NCI-H2171 (cell line): ENCODE results near the gene STRA6.

Source experiments
- DNase-seq: peaks from one replicate; lab custom pipeline; 2025; lab: John Stamatoyannopoulos, UW

Gene STRA6, protein sequence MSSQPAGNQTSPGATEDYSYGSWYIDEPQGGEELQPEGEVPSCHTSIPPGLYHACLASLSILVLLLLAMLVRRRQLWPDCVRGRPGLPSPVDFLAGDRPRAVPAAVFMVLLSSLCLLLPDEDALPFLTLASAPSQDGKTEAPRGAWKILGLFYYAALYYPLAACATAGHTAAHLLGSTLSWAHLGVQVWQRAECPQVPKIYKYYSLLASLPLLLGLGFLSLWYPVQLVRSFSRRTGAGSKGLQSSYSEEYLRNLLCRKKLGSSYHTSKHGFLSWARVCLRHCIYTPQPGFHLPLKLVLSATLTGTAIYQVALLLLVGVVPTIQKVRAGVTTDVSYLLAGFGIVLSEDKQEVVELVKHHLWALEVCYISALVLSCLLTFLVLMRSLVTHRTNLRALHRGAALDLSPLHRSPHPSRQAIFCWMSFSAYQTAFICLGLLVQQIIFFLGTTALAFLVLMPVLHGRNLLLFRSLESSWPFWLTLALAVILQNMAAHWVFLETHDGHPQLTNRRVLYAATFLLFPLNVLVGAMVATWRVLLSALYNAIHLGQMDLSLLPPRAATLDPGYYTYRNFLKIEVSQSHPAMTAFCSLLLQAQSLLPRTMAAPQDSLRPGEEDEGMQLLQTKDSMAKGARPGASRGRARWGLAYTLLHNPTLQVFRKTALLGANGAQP

DNA sequence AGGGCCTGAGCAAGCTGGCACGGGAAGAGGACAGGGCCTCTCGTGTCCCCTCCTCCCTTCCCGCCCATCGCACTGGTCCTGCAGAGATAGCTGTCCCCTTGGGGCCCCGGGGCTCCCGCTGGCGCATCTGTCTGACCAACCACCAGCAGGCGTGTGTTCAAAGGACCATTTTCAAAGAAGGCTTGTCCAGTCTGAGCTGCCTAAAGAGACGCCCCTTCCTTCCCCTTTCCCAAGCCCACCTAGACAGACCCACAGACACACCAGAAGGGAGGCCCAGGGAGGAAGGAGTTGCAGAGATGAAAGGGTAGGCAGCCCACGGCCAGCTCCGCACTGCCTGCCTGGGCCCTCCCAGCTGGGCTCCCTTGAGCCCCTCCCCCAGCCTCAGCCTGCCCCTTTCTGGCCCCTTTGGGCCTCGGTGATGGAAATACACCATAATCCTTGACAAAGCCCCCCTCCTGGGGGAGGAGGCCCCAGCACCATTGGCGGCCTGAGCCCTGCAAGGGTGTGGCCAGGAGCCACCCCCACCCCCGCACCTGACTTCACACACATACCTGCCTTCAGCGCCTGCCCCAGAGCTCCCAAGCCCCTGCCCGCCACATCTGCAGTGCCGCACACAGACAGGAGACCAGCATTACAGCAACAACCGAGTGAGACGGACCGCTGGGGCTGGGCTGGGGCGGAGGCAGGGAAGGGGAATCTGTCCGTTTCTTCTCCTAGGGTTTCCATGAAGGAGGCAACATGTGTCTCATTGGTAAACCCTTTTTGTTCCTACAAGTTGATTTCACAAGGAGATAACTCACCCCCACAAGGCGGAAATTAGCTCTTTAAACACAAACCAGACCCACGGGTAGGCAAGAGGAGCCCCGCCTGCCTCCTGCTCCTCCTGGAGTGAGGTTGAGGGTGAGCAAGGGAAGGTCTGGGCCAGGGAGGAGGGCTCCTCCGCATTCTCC is at the start of gene STRA6:
STRA6 (minus strand) TSS at position 336 of the 950 bp plus-strand sequence. CDS start 520 bp downstream, outside the sequence.
- no peak for DNase-seq

DNA sequence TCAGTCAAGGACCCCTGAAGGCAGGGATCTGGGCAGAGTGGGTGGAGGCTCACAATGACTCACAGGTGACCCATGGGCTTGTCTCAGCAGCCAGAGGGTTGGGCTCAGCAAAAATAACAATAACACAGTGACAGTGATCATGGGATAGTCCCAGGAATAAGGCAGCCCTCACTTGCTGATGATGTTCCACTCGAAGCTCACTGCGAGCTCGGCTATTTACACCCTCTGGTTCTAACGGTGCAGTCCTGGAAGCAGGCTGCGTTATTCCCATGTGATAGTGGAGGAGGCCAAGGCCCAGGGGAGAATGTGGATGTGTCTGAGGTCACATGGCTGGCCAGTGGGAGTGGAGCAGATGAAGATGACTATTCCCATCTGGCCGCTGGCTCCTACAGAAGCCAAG is 49.7 kb upstream of the STRA6 start:
- DNase-seq = no peak

DNA sequence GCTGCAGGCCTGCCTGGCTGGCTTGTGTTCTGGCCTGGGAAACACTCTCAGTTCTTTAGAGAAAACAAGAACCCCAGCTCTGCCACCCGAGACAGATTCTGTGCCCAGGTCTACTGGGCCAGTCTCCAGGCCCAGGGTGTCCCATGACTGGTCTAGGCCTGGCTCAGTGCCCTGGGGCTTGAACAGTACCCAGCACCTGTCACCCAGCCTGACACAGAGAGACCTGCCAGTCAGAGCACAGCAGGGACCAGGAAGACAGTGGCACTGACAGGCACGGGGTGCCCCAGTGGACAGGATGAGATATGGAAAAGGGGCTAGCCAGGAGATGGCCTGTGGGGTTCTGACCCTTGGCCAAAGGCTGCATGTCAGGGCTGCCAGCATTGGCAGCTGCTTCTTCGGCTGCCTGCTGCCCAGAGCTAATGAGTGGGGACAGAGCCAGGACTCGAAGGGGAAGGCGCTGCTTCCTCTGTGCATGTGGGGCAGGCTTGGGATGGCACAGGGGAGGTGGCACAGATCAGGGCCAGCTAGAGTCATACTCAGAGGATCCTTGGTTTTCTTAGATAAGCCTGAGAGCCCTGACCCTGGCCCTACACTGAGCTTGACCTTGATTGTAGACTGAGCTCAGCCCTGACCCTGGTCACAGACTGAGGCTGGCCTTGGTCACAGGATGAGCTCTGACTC is 48.7 kb upstream of the STRA6 start:
- no peak for DNase-seq

DNA sequence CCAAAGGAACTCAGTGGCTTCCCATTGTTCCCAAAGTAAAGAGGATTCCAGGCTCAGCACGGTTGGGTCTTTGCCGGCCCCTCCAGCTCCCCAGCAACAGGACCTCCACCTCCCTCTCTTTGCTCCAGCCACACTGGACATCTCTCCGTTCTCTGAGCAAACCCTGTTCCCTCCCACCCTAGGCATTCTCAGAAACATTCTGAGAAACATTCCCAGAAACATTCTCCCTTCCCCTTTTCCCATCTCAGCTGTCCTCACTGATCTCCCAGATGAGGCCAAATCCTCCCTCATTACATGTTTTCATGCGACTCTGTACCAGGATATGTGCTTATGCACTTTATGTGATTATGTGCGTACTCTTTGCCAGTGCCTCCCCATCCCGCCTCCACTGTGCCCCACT is 47.7 kb upstream of the STRA6 start:
- DNase-seq = no peak

DNA sequence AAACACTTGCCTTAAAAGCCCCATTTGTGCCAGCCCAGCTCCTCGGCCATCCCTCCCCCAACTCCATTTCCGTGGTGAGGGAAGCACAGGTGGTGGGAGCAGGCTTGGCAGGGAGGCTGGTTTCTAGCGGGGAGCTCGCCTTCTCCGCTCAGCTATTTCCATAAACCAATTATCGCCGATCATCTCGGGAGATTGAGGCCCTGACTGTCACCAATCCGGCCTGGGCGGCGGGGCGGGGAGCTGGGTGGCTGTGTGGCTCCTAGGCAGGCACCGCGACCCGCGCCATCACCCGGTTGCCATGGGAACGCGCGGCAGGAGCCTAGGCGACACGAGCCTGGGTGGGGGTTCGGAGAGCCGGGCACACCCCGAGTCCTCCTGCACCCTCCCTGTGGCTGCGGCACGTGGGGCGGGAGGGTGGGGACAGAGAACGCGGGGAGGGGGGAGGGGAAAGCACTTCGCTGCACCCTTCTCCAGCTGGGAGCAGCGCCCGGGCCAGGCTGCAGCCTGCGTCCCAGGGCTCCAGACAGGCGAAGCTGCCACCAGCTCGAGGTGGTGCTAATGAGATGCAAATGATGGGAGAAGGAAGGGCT is 42.9 kb upstream of the STRA6 start:
- DNase-seq = peak; percentile 95

DNA sequence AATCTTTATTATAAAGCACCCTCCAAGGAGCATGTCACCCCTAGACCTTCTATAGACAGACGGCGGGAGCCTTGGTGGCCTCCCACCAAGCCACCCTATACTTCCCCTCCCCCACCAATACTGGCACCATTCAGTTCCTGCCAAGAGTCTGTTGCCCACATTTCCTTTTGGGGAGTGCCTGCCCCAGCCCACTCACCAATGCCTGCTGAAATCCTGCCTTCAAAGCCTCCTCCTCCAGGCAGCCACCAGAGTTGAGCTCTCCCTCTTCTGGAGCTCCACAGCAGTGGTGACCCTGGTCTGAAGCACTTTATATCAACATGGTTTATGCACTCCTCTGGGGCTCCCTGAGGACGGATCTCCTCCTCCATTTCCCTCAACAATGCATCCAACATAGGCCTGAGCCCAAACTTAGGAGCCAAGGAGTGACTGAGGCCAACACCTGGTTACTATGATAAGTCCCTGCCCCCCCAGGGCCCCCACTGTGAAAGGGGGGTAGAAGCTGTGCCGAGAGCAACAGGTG is 42.3 kb upstream of the STRA6 start:
- no peak for DNase-seq

DNA sequence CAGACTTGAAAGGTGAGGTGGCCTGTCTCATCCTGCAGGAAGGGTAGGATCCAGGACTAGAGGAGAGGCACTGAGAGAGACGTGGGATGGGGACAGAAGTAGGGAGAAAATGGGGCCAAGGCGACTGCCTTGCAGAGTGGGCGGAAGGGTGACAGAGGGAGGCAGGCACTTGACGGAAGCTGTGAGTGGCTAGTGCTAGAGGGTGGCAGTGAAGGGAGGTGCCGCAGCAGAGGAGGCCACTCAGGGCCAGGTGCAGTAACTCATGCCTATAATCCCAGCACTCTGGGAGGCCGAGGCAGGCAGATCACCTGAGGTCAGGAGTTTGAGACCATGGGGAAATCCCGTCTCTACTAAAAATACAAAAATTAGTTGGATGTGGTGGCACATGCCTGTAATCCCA is 40.8 kb upstream of the STRA6 start:
- DNase-seq = no peak

DNA sequence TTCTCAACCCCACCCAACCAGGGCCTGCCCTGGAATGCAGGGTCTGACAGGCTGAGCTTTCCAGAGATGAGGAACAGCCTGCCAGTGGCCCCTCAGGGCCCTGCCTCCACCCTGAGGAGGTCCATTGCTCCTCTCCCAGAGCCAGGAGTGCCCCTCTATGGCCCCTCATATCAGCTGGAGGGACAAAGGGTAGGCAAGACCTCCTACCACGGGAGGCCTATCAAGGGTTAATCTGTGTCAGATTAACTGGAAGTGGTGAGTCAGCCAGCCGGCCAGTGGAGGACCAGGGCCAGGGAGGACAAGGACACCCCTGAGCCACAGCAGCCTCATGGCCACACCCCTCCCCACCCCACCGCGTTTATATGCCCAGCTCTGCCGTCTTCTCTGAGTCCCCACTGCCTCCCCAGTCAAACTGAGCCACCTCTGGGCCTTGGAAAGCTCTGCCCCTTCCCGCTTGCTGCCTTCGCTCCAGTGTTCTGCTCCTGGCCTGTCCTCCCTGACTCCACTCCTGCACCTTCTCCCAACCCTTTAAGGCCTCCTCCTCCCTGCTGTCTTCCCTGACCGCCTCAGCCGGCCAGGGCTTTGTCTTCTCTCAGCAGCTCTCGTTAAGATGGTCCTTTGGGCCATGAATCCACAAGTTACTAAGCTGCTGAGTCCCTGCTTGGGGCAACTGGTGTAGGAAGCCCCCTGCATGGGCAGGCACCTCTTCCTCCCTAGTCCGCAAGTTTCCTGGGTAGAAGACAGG is 40.0 kb upstream of the STRA6 start:
- no peak for DNase-seq

DNA sequence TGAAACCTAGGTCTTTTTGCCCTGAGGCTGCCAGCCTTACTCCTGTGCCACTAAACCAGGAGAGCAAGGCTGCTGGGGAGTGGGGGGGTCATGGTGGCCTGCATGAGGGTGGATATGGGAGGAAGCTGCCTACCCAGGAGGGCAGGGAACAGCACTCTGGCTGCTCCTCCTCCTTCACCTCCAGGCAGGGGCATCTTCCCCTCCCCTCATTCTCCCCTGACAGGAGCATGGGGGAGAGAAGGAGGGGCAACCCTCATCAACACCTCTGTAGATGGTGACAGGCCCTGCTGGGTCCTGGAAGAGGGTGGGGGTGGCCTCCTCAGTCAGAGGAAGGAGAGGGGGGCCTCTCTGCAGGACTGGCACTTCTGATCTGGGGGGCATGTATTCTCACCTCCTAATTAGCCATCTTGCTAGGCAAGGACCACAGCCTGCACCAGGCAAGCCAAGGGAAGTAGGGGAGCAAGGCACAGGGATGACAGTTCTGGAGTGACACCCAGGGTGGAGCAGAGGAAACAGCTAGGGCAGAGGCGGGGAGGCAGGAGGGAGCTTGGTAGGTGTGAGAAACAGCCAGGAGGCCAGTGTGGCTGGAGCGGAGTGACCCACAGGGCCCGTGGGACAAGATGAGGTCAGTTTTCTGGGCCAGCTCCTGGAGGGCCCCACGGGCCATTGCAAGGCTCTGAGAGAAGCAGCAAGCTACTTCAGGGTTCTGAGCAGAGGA is 38.5 kb upstream of the STRA6 start:
- DNase-seq = no peak

DNA sequence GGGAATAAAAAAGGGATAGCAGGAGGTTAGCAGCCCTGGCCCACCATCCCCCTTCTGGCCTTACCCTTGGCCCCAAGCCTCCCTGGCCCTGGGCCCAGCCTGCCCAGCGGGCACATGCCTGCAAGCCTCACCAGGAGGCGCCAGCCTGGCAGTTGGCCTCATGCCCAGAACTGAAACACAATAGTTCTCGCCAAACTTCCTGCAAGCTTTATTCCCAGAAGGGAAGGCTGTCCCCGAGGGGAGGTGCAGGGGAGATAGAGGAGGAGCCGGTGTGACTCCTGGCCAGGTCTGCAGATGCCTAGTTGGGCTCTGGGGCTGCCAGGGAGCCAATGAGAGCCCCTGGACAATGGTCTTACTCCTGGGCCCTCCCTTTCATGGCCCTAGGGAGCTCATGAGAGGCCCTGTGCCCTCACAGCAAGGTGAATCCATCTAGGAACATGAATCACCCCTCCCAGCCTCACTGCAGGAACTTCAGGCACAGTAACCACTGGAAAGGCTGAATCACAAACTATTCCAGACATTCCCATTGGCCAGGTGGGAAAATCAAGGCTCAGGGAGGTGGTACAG is 37.5 kb upstream of the STRA6 start:
- peak; percentile 98 for DNase-seq

DNA sequence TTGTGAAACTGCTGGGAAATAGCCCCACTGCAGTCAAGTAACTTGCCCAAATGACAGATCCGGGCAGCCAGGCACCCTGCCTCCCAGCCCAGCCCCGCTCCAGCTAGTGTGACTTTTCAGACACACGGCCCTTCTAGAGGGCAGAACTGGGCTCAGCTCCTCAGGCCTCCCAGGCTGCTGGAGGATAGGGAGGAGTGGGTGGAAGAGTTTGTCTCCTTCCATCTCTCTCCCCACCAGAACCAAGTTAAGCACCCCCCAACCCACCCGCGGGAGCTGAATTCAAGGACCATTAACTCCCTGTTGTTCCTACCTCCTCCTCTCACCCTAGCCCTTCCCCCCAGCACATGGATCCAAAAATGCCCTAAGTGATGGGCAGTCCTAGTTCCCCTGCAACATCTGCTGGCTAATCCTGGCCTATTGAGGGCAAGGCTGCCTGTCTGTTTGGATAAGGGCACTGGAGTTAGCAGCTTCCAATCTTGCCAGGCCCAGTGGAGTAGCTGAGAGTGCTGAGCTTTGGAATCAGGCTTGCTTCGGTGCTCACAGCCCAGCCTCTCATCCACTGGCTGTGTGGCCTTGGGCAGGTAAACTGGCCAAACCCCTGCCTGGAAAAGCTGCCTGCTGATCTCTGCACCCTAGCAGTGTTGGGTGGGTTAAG is 36.6 kb upstream of the STRA6 start:
- no peak for DNase-seq

DNA sequence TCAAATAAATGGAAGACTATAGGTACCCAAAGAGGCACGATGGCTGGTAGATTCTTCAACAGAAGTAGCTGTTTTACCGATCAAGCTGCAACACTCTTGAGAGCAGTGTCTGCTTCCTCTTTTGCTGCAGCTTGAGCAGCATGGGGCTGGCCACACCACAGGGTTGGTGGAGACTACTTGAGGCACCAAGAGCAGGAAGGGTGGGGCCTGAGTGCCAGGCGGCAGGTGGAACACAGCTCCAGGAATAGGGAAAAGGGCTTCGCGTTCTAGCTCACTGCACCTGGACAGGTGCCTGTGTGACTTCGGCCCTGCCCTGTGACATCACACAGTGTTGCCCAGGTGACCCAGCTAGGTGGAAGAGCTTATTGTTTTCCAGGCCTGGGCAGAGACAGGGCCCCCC is 33.4 kb upstream of the STRA6 start, which contains the start of gene CCDC33:
CCDC33 (plus strand) TSS at position 365 of the 400 bp plus-strand sequence. CDS start 394 bp downstream, outside the sequence.
- no peak for DNase-seq

DNA sequence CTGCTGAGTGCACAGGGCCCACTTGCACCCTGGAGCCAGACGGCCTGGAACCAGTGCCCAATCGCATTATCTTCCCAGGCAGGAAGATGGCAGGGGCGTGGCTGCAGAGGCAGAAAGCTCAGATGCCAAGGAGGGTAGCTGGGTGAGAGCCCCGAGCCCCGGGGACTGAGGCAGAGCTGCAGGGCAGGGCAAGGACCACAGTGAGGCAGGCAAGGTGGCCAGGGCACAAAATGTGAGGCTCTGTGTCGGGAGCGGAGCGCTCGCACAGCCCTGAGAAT is 31.9 kb upstream of the STRA6 start:
- DNase-seq = no peak

DNA sequence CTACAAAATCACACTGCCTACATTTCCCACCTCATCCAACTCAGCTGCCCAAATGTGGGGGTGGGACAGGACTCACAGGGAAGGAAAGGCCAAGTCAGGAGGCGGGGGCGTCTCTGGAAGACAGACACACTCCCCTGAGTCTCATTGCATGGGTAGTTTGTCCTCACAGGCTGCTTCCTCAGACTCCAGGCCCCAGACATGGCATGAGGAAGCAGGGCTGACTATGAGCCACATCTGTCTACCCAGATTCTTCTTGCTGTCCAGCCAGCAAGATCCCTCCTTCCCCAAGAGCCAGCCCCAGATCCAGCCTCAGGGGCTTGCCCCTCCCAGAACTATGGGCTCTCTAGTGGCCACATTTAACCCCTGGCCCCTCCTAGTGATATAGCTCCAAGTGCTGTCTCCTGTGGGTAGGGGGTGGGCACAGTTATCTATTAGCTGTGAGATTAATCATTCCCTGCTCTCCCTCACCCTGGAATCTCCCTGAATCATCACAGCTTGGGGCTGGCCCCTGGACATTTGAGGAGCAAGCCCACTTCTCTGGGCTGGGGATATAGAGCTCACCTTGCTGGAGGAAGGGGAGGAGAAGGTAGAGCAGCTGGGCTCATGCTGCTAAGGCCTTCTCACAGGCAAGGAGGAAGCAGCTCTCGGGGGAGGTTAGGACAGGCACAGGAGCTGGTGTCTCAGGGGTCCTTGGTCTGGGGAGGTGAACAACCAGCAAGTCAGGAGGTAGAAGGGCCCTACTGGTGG is 31.4 kb upstream of the STRA6 start:
- DNase-seq = no peak

DNA sequence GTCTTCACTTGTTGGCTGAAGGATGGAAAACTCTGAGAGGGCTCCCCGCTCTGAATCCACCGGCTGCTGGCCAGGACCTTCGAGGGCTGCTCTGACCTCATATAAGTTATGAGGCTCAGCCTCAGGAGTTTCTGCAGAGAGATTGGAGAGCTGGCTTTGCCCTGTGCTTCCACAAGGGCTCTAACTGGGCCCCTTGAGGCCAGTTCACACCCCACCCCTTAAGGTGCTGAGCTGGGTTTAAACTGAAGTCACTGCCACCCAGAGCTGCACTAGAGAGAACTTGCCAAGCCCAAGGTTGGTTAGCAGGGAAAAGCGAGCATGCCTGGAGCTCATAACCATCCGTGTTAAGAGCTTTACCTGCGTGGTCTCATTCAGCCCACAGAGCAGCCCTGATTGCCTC is 30.8 kb upstream of the STRA6 start:
- DNase-seq = no peak

DNA sequence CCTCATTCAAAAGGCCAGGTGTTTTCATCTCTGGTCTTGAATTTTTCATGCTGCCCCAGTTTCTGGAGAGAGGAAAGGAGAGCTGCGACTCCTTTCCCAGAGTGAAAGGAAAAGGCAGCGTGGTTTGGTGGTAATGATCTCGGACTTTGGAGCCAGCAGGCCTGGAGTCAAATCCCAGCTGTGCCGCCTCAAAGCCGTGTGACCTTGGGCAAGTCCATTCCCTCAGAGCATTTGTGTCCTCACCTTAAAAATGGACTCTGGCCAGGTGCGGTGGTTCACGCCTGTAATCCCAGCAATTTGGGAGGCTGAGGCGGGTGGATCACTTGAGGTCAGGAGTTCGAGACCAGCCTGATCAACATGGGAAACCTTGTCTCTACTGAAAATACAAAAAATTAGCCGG is 28.9 kb upstream of the STRA6 start:
- DNase-seq = no peak

DNA sequence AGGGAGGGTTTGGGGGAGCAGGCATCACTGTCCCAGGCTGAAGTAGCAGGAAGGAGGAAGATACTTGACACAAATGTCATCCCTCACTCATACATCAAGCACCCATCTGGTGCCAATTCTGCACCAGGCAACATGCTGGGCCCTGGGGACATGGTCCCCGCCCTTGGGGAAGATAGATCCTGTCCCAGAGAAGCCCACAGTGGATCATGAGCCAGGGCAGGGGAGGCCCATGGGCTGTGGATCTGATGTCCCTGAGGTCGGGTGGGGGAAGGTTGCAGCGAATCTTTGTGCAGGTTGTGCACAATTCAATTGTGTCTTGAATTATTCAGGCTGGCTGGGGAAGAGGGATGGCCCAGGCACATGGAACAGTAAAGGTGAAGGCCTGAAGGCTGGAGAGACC is 27.1 kb upstream of the STRA6 start:
- peak; percentile 55 for DNase-seq

DNA sequence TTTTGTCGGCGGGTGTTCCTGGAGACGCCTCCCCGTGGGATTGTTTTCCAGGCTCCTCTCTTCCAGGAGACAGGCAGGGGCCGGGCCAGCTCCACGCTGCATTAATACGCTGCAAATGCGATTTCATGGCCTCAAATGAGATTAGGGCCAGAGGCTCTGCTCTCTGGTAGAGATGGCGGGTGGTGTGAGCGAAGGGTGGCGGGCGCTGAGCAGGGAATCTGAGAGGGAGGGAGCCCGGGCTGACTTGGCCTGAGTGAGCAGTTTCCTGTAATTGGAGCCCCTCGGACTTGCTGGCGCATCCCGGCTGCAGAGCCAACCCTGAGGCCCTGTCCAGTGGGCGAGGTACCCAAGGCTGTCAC is 26.1 kb upstream of the STRA6 start:
- no peak for DNase-seq
